NCI-H774 (cell line): ENCODE results near the gene TIMM17A.

ENCODE experiments used
- DNase-seq: peaks from one replicate; lab custom pipeline; 2025; lab: John Stamatoyannopoulos, UW

TIMM17A gene

DNA sequence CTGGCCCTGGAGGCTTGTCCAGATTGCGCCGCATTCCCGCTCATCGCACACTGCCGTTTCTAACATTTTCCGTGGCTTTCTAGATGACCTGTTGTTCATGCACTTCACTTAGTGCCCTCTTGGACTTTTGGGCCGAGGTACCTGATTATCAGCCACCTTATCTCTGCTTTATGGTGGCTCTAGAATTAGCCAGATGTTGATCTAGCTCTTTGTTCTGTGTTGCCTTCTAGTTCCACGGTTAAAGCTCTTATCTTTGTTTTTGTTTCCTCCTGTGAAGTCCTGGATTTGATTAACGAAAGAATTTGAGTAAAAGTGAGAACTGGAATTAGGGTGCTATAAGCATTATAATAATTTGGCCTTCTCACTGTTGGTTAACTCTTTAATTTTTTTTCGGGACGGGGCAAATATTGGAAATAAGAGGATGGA is 28.1 kb downstream of the TIMM17A start:
- no peak for DNase-seq

GRCh38 chr1:201984446-201984845 is 29.1 kb downstream of the TIMM17A start:
- no peak for DNase-seq

DNA sequence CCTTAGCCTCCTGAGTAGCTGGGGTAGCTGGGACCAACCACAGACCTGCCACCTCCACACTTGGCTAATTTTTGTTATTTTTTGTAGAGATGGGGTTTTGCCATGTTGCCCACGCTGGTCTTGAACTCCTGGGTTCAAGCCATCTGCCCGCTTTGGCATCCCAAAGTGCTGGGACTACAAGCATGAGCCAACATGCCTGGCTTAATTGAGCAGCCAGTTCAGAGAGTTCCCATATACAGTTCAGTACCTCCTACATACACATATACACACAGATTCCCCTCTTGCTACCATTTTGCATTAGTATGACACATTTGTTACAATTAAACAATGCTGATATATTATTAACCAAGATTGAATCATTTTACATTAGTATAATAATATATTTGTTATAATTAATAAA is 30.1 kb downstream of the TIMM17A start:
- no peak for DNase-seq

- DNase-seq = no peak
Observed at GRCh38 chr1:201988601-201989000, 33.3 kb downstream of the TIMM17A start.

DNA sequence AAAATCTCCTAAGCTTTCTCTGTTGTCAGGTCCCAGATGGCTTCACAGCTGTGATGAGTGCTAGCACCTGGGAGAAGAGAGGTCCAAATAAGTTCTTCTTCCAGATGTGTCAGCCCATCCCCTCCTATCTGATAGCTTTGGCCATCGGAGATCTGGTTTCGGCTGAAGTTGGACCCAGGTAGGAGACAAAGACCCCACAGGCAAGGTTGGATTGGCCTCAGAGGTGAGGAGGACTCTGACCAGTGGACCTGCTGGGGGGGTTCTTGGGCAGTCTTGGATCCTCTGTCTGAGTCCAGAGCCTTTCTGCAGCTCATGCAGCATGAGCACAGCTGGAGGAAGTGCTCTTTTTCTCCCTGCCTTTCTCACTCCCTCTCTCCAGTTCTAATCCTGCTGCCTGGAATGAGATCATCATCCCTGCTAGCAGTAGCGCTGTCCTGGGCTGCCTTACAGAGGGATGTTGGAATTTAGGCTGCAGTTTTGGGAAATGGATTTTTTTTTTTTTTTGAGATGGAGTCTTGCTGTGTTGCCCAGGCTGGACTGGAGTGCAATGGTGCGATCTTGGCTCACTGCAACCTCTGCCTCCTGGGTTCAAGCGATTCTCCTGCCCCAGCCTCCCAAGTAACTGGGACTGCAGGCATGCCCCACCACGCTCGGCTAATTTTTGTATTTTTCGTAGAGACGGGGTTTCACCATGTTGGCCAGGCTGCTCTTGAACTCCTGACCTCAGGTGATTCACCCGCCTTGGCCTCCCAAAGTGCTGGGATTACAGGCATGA is 34.2 kb downstream of the TIMM17A start:
- DNase-seq = no peak

DNA sequence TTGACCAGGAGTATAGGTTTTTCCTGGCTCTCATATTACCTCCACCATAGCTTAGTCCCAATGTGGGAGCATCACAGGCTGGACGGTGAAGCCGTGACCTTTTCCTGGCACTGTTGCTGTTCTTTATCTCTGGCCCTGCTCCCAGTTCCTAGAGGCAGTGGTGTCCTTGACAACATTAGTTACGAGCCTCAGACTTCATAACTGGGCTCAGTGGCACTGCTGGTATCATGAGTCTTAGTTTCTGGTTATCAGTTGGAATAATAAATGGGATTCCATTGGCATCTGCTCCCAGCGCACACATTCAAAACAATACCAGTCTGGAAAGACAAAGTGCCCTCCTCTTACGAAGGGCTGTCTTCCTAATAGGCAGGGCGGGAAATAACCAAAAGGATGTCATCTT is 35.1 kb downstream of the TIMM17A start:
- DNase-seq = no peak

GRCh38 chr1:201999625-202000238 is 44.4 kb downstream of the TIMM17A start:
- peak; percentile 64 for DNase-seq

DNA sequence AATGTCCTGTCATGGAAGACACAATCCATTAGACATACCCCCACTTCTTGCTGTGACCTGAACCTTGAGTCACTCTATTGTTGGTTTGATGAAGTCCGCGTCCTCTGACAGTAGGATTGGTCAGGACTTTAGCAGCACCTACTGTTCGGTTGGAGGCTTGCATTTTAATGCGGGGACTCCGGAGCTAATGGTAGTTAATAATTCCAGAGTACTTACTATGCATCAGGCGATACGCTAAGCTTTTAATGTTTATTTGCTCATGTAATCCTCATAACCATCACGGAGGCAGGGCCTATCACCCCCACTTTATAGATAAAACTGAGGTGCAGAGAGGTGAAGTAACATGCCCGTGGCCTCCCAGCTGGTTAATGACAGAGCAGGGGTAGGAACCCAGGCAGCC is 47.2 kb downstream of the TIMM17A start:
- DNase-seq = no peak

DNA sequence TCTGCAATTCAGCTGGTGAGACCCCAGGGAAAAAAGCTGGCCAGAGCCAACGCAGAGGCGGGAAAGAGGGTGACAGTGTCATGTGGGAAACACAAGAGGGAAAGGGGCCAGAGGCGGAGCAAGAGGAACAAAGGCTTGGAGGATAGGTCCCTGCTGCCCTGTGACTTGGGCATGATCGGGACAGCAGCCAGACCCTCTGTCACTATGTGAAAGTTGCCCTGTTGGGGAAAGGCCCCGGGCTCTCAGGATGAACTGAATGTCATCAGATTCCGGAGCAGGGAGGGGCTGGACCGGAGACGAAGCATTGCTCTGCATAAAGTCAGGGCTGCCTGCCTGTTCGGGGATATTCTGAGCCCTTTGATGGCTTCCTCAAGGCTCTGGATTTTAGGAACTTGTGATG is 49.4 kb downstream of the TIMM17A start:
- DNase-seq = no peak

GRCh38 chr1:202005958-202006357 is 50.7 kb downstream of the TIMM17A start:
- no peak for DNase-seq

- DNase-seq = no peak
Observed at GRCh38 chr1:202007304-202007703, 52.0 kb downstream of the TIMM17A start.

DNA sequence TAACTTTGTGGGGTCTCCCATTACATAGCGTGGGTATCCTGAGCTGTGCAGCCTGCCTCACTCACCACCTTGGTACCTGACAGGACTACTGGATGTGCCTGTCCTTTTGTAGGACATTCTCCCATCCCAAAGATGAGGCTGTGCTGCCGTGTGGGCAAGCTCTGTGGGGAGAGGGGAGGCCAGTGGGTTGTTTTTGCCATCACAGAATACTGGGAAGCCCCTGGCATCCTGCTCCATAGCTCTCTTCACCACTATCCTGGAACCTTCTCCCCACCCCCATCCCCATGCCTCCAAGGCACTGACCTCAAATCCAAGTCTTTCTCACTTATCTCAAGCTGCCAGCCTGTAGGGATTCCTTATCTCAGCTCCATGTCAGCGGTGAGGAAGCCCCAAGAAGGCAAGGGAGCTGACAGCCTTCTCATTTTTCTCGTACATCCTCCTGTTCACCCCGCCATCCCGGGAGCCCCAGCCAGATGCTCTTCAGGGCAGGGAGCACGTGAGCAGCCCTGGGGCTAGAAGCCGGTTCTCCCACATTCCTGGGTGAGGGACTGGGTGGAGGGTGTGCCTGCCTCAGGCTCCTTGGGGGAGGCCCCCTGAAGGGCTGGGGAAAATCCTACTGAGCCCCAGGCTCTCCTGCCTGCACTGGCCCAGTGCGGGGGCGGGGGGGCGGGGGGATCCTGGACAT is 52.6 kb downstream of the TIMM17A start:
- DNase-seq = no peak

GRCh38 chr1:202009326-202010179 is 54.2 kb downstream of the TIMM17A start:
- peak; percentile 78 for DNase-seq

DNA sequence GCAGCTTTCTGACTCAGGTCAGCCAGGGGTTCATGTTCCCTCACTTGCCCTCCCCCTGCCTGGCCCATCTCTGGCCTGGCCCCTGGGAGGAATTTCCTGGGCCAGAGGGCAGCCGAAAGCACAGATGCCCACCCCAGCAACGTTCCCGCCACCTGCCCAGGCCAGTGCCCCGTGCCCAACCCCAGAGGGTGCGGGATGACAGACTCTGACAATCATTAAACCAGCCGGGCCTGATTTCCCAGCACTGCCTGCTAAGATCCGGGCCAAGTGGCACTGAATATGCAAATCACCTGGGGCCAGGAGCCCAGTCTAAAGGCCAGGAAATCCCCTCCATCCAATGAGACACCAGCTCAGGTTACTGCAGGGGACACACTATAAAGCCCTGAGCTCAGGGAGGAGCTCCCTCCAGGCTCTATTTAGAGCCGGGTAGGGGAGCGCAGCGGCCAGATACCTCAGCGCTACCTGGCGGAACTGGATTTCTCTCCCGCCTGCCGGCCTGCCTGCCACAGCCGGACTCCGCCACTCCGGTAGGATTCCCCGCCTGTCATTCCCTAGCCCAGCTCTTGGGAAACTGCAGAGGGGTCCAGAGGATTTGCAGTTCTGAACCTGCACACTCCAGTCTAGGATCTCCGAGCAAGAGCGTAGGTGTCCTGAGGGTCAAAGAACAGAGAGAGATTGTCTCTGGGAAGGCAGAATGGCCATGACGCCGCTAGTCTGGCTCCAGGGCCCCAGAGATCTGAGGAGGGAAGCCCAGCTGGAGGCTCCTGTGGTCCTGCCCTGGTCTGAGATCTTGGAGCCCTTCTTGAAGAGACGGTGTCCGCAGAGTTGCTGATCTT is 55.1 kb downstream of the TIMM17A start, which contains the start of gene ELF3:
Gene ELF3, plus strand, starts transcription at position 408 of the 836 bp plus-strand sequence. CDS start 550 bp downstream, outside the sequence.
- peak; percentile 97 for DNase-seq

- no peak for DNase-seq
Observed at GRCh38 chr1:202011994-202012393, 56.7 kb downstream of the TIMM17A start.

DNA sequence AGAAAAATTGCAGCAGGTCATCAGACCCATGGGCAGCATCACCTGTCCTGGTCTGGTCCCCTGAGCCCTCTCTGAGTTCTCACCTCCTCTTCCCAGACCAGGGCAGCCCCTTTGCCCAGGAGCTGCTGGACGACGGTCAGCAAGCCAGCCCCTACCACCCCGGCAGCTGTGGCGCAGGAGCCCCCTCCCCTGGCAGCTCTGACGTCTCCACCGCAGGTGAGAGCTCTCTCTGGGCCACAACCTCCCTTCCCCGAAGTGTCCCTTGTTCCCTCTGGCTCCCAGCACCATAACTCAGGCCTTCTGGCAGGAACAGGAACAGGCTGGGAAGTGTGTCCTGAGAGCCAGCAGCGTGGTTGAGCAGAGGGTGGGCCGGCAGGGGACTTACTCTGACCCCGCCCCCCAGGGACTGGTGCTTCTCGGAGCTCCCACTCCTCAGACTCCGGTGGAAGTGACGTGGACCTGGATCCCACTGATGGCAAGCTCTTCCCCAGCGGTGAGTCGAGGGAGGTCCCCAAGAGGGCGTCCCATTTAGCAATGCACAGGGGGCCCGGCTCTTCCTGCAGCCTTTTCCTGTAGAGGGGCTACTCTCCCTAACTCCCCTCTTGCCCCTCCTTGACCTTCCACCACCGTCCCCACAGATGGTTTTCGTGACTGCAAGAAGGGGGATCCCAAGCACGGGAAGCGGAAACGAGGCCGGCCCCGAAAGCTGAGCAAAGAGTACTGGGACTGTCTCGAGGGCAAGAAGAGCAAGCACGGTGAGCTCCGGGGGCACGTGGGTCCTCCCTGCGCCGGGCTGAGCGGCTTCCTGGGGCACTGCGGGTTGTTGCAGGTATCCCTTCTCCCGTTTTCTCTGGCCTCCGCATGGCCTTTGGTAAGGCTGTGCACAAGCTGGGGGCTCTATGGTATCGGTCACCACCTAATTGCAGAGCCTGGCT is 57.5 kb downstream of the TIMM17A start:
- DNase-seq = no peak

DNA sequence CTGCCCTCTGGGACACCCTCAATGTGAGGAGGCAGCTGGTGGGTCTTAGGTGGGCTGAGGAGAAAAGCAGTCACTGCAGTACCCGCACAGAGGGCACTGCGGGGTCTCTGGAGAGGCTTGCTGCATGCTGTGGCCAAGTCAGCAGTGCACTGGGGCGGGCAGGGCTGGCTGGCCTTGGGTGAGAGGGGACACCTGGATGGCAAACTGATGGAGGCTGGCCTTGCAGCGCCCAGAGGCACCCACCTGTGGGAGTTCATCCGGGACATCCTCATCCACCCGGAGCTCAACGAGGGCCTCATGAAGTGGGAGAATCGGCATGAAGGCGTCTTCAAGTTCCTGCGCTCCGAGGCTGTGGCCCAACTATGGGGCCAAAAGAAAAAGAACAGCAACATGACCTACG is 58.3 kb downstream of the TIMM17A start:
- no peak for DNase-seq

DNA sequence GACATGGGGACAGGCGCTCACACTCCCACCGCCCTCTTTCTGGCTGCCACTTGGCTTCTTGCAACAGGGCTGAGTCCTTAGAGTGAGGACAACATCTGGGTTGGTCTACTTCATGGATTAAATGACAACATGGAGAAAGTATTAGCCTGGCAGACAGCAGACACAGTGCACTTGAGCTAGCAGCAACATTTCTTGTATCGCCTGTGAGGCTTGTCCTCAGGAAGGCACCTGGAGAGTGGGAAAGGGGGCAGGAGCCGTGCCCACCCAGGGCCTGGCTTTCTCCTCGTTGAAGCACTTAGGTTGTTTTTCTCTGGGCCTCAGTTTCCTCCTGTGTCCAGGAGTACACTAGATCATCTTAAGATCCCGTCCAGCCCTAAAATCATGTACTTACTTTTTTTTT is 58.8 kb downstream of the TIMM17A start:
- DNase-seq = no peak

DNA sequence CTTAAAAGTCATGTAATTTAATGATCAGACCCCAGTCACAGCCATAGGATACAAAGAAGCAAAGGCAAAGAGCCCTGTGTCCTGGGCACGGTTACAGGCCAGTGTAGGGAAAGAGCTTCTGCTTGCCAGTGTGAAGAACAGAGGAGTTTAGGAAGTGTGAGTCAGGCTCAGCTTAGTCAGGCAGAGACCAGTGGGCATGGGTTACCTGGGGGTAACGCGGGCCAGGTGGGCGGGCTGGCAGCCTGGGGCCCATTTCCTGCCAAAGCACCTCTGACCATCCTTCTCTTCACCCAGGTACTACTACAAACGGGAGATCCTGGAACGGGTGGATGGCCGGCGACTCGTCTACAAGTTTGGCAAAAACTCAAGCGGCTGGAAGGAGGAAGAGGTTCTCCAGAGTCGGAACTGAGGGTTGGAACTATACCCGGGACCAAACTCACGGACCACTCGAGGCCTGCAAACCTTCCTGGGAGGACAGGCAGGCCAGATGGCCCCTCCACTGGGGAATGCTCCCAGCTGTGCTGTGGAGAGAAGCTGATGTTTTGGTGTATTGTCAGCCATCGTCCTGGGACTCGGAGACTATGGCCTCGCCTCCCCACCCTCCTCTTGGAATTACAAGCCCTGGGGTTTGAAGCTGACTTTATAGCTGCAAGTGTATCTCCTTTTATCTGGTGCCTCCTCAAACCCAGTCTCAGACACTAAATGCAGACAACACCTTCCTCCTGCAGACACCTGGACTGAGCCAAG is 59.8 kb downstream of the TIMM17A start:
- DNase-seq = no peak

DNA sequence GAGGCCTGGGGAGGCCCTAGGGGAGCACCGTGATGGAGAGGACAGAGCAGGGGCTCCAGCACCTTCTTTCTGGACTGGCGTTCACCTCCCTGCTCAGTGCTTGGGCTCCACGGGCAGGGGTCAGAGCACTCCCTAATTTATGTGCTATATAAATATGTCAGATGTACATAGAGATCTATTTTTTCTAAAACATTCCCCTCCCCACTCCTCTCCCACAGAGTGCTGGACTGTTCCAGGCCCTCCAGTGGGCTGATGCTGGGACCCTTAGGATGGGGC is 60.3 kb downstream of the TIMM17A start:
- no peak for DNase-seq
